ENCODE results near the gene ALDOA. TPM values are rescaled to one million over a fixed set of nuclear protein-coding genes. Genes with fewer than 3 reads are reported as not detected.

Gene ALDOA
- total RNA-seq, 1 donor from 2014 or later, result 611 TPM

GRCh38 chr16:30104090-30104489 lies 38.5 kb downstream of the ALDOA start:
- H3K27ac Mint-ChIP-seq, result no peak overlapping the region

DNA sequence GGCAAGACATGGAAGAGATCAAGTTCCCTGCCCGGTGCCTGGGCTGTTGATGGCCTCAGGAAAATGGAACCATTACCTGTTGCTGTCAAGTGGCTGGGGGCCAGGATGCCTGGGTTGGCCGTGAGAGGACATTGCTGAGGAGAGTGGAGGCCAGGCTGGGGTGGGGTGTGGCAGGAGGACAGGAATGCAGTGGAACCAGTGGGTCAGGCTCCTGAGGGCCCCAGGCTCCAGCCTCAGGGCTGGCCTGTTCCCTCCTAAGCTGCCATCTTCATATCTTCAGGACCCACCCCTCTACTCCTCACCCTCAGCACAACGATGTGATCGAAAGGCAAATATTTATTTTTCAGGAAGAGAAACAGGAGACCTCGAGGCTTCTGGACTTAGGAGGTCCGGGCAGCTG lies 38.9 kb downstream of the ALDOA start:
- intact Hi-C loops (cut with micrococcal nuclease), result no loop called here
- Mint-ChIP-seq H3K4me1 (no peaks in the 10 kb centered on the region), H3K36me3 (ENCODE audit: low read depth) (peaks cover 23% of the 10 kb centered on the region), H3K4me3 (no peak overlapping the region), H3K27me3 (no peaks in the 10 kb centered on the region), H3K9me3 (no peaks in the 10 kb centered on the region), H3K27ac (no peak overlapping the region)
- DNase-seq, result no peak
- CTCF ChIA-PET, result no interaction called here
- ATAC-seq (ENCODE audit: low read depth), result no peak
- POLR2A ChIA-PET, result no interaction called here
- TF ChIP-seq, protein P1, sequence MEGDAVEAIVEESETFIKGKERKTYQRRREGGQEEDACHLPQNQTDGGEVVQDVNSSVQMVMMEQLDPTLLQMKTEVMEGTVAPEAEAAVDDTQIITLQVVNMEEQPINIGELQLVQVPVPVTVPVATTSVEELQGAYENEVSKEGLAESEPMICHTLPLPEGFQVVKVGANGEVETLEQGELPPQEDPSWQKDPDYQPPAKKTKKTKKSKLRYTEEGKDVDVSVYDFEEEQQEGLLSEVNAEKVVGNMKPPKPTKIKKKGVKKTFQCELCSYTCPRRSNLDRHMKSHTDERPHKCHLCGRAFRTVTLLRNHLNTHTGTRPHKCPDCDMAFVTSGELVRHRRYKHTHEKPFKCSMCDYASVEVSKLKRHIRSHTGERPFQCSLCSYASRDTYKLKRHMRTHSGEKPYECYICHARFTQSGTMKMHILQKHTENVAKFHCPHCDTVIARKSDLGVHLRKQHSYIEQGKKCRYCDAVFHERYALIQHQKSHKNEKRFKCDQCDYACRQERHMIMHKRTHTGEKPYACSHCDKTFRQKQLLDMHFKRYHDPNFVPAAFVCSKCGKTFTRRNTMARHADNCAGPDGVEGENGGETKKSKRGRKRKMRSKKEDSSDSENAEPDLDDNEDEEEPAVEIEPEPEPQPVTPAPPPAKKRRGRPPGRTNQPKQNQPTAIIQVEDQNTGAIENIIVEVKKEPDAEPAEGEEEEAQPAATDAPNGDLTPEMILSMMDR (IDR thresholded peaks at IDR 0.05), result no peak

More at GRCh38 chr16:30104090-30104489, 38.5 kb downstream of the ALDOA start:
- CTCF ChIA-PET, result interaction anchor here (1.4 kb wide), 1 partner anchor 8 kb away, joined by 4 read pairs; no protein-coding TSS in a partner anchor
- Mint-ChIP-seq H3K27me3 (no peaks in the 10 kb centered on the region), H3K9me3 (no peaks in the 10 kb centered on the region), H3K36me3 (ENCODE audit: low read depth) (peaks cover 23% of the 10 kb centered on the region), H3K4me3 (no peak overlapping the region), H3K4me1 (no peaks in the 10 kb centered on the region)
- TF ChIP-seq, protein P1 (IDR thresholded peaks at IDR 0.05), result no peak
- no peak for DNase-seq
- intact Hi-C loops (cut with micrococcal nuclease), result no loop called here
- ATAC-seq (ENCODE audit: low read depth), result no peak
- POLR2A ChIA-PET, result no interaction called here

GRCh38 chr16:30108059-30108850 lies 42.7 kb downstream of the ALDOA start:
- CTCF ChIA-PET, result no interaction called here
- intact Hi-C loops (cut with micrococcal nuclease), result no loop called here
- no peak overlapping the region for H3K27ac Mint-ChIP-seq
- POLR2A ChIA-PET, result interaction anchor here (0.6 to 1.3 kb wide), 4 partner anchors 12 to 76 kb away, joined by 3 to 5 read pairs (median 4); partner anchors contain the start of genes CORO1A and YPEL3
- ATAC-seq (ENCODE audit: low read depth), result no peak
- no peak for DNase-seq
- TF ChIP-seq, protein P1 (IDR thresholded peaks at IDR 0.05), result no peak
- H3K4me3 Mint-ChIP-seq, result no peak overlapping the region
- no peaks in the 10 kb centered on the region for H3K9me3 Mint-ChIP-seq
- H3K27me3 Mint-ChIP-seq, result no peaks in the 10 kb centered on the region
- H3K36me3 Mint-ChIP-seq (ENCODE audit: low read depth), result peaks cover 34% of the 10 kb centered on the region
- no peaks in the 10 kb centered on the region for H3K4me1 Mint-ChIP-seq

DNA sequence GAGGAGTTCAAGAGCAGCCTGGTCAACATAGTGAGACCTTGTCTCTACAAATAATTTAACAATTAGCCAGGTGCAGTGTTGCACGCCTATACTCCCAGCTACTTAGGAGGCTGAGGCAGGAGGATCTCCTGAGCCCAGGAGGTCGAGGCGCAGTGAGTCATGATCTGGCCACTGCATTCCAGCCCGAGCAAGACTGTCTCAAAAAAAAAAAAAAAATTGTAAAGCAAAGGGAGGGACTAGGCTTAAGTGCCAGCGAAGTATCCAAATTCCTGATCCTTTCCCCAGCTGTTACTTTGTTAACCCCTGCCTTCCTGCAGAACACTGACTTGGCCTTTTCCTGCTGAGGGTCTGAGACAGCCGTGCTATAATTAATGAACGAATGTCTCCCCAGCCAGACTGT lies 45.1 kb downstream of the ALDOA start:
- Mint-ChIP-seq H3K27ac (no peak overlapping the region), H3K9me3 (no peaks in the 10 kb centered on the region), H3K27me3 (no peaks in the 10 kb centered on the region), H3K4me3 (no peak overlapping the region), H3K4me1 (peaks cover 5% of the 10 kb centered on the region), H3K36me3 (ENCODE audit: low read depth) (peaks cover 32% of the 10 kb centered on the region)
- POLR2A ChIA-PET, result interaction anchor here (0.6 kb wide), 1 partner anchor 12 kb away, joined by 3 read pairs; the partner anchor contains the start of gene MAPK3
- TF ChIP-seq, protein P1 (IDR thresholded peaks at IDR 0.05), result no peak
- intact Hi-C loops (cut with micrococcal nuclease), result no loop called here
- DNase-seq, result no peak
- ATAC-seq (ENCODE audit: low read depth), result no peak
- CTCF ChIA-PET, result no interaction called here

All from activated B cell treated with CpG ODN at 0.5 μM for 24 hours (primary cell).